PC-3 (cell line): Measurements from ENCODE around the gene TXNRD1. TPM values are rescaled to one million over a fixed set of nuclear protein-coding genes. Genes with fewer than 3 reads are reported as not detected.

ENCODE experiments used
- ATAC-seq: fragments of 200-7000 bp; cut with Tn5 transposase; 2 replicates; pipeline ENCODE4 v1.9.1; 2020; ENCODE audit warnings: mild to moderate bottlenecking, moderate library complexity
- BruUV-seq: library from RNA; stranded (reverse); fragments of 400-500 nt; replicated peaks from 2 replicates; lab custom pipeline; 2021; lab: Mats Ljungman, UMichigan
- CTCF ChIA-PET: fragments of 300-600 bp; sonication (Branson Sonifier 250); formaldehyde crosslinking; loops from one replicate; lab custom pipeline; 2022; ENCODE audit warnings: antibody characterized with exemption; lab: Charles Lee
- POLR2A ChIA-PET: fragments of 300-600 bp; sonication (Branson Sonifier 250); formaldehyde crosslinking; loops from one replicate; lab custom pipeline; 2022; ENCODE audit warnings: antibody characterized with exemption; ENCODE audit not compliant: unreplicated experiment; lab: Charles Lee
- DNase-seq: peaks from one replicate; pipeline ENCODE4 v3.0.0-alpha.2; 2015
- H2AFZ ChIP-seq: fragments of 300-600 bp; sonication (generic); 2 replicates; pipeline ENCODE4 v1.6.0; 2016; ENCODE audit warnings: antibody characterized with exemption, low read length
- H3F3A ChIP-seq: fragments of 300-600 bp; sonication (generic); one replicate; pipeline ENCODE4 v1.6.0; 2017; ENCODE audit warnings: antibody characterized with exemption, low read length, control low read depth, mild to moderate bottlenecking; ENCODE audit not compliant: unreplicated experiment
- H3K27ac ChIP-seq: fragments of 300-600 bp; sonication (generic); 2 replicates; pipeline ENCODE4 v1.5.1; 2016; ENCODE audit warnings: mild to moderate bottlenecking, low read length
- H3K27me3 ChIP-seq: fragments of 300-600 bp; sonication (generic); 2 replicates; pipeline ENCODE4 v1.6.1; 2016; ENCODE audit warnings: low read length, mixed read lengths
- H3K36me3 ChIP-seq: fragments of 300-600 bp; sonication (generic); 2 replicates; pipeline ENCODE4 v1.6.1; 2016; ENCODE audit warnings: low read depth, mixed run types, low read length, mixed read lengths
- H3K4me1 ChIP-seq: fragments of 300-600 bp; sonication (generic); 2 replicates; pipeline ENCODE4 v1.5.1; 2016; ENCODE audit warnings: low read length; ENCODE audit not compliant: insufficient read depth
- H3K4me2 ChIP-seq: fragments of 300-600 bp; sonication (generic); 2 replicates; pipeline ENCODE4 v1.6.0; 2016; ENCODE audit warnings: low read length
- H3K4me3 ChIP-seq: fragments of 300-600 bp; sonication (generic); 2 replicates; pipeline ENCODE4 v1.5.1; 2016; ENCODE audit warnings: mild to moderate bottlenecking, low read length, mixed read lengths
- H3K79me2 ChIP-seq: fragments of 300-600 bp; sonication (generic); 2 replicates; pipeline ENCODE4 v1.6.1; 2017; ENCODE audit warnings: low read length, mixed read lengths
- H3K9ac ChIP-seq: fragments of 300-600 bp; sonication (generic); 2 replicates; pipeline ENCODE4 v1.6.0; 2016; ENCODE audit warnings: mild to moderate bottlenecking, low read length
- H3K9me2 ChIP-seq: fragments of 300-600 bp; sonication (generic); replicated peaks from 2 replicates; pipeline ENCODE4 v1.6.1; 2016; ENCODE audit warnings: mixed run types, low read length, mixed read lengths
- H3K9me3 ChIP-seq: fragments of 300-600 bp; sonication (generic); 2 replicates; pipeline ENCODE4 v1.6.1; 2016; ENCODE audit warnings: low read length, mixed read lengths
- H4K20me1 ChIP-seq: fragments of 300-600 bp; sonication (generic); 2 replicates; pipeline ENCODE4 v1.6.1; 2016; ENCODE audit warnings: low read length, mixed read lengths
- CTCF ChIP-seq: fragments of 300-600 bp; sonication (generic); conservative IDR thresholded peaks from 2 replicates; pipeline ENCODE4 v1.5.1; 2017; ENCODE audit warnings: antibody characterized with exemption, low read depth, mild to moderate bottlenecking, low read length
- EZH2 ChIP-seq: fragments of 300-600 bp; sonication (generic); IDR thresholded peaks from one replicate; pipeline ENCODE4 v1.6.1; 2017; ENCODE audit warnings: antibody characterized with exemption, mild to moderate bottlenecking, low read length; ENCODE audit not compliant: unreplicated experiment
- EZH2phosphoT487 ChIP-seq: fragments of 300-600 bp; sonication (generic); IDR thresholded peaks from 2 replicates; pipeline ENCODE4 v1.6.1; 2018; ENCODE audit warnings: mild to moderate bottlenecking, antibody characterized with exemption, low read length, borderline replicate concordance
- intact Hi-C: fragments of 100-400 bp; cut with micrococcal nuclease; formaldehyde crosslinking; loops from 2 replicates; pipeline ENCODE4 v1.9.0; 2023
- total RNA-seq: library from RNA; depleted of rRNA; stranded (reverse); fragments of >200 nt; gene quantifications from 2 replicates; pipeline ENCODE4 v1.2.3, GENCODE V29; 2014

Gene TXNRD1
- total RNA-seq, 1 experiment from 2014 or later = 419 TPM

DNA sequence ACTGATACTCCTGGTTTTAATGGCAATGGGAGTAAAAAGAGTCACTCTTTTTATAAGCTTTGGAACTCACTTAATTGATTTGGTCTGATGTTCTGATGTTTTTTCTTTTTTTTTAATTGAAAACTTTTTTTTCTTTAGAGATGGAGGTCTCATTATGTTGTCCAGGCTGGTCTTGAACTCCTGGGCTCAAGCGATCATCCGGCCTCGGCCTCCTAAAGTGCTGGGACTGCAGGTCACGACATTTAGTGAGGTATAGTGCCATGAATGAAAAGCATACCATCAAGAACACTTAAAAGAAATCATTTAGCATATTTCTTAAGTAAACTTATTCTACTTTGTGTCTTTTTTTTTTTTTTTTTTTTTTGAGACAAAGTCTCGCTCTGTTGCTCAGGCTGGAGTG lies 75.3 kb downstream of the TXNRD1 start:
- peaks cover 49% of the 10 kb centered on the region for H3K4me1 ChIP-seq
- peaks cover 59% of the 10 kb centered on the region for H3K36me3 ChIP-seq
- H3K9me3 ChIP-seq = no peaks in the 10 kb centered on the region
- peak overlapping the region; percentile 45 for H3K4me2 ChIP-seq
- no peak overlapping the region for H2AFZ ChIP-seq
- DNase-seq = peak; percentile 1
- no peak overlapping the region for H3K27ac ChIP-seq
- H3K79me2 ChIP-seq = peaks cover 93% of the 10 kb centered on the region
- no peak for TF ChIP-seq EZH2phosphoT487
- no peak for TF ChIP-seq EZH2
- TF ChIP-seq CTCF = no peak
- peaks cover 67% of the 10 kb centered on the region for H4K20me1 ChIP-seq
- BruUV-seq = no TSS peak
- ChIA-PET POLR2A (no interaction called here), CTCF (interaction anchor here (0.7 kb wide), 1 partner anchor 113 kb away, joined by 10 read pairs; no protein-coding TSS in a partner anchor)
- no peak overlapping the region for H3K9ac ChIP-seq
- ATAC-seq = no peak
- no peaks in the 10 kb centered on the region for H3K9me2 ChIP-seq
- peak overlapping the region; percentile 34; the same call in 1 of the 2 replicates for H3K4me3 ChIP-seq
- H3K27me3 ChIP-seq = no peaks in the 10 kb centered on the region
- intact Hi-C loops = no loop called here
- H3F3A ChIP-seq = peaks cover 14% of the 10 kb centered on the region

- Histone ChIP-seq H3K9me3 (no peaks in the 10 kb centered on the region), H3K4me3 (no peak overlapping the region; the same call in 1 of the 2 replicates), H3K79me2 (peaks cover 99% of the 10 kb centered on the region), H3K4me1 (peaks cover 50% of the 10 kb centered on the region), H3K9ac (no peak overlapping the region), H3K27me3 (no peaks in the 10 kb centered on the region), H3K27ac (no peak overlapping the region), H4K20me1 (peaks cover 77% of the 10 kb centered on the region), H3F3A (peaks cover 7% of the 10 kb centered on the region), H3K9me2 (no peaks in the 10 kb centered on the region), H2AFZ (no peak overlapping the region), H3K36me3 (peaks cover 69% of the 10 kb centered on the region), H3K4me2 (peak overlapping the region; percentile 27)
- DNase-seq = peak; percentile 2
- ChIA-PET POLR2A (no interaction called here), CTCF (interaction anchor here (0.5 kb wide), 1 partner anchor 14 kb away, joined by 3 read pairs; no protein-coding TSS in a partner anchor)
- no peak for ATAC-seq
- intact Hi-C loops = no loop called here
- TF ChIP-seq EZH2 (no peak), CTCF (no peak), EZH2phosphoT487 (no peak)
- no TSS peak for BruUV-seq
Measured at GRCh38 chr12:104291867-104292524, 76.4 kb downstream of the TXNRD1 start.
